Activated T-cell treated with anti-CD3 and anti-CD28 coated beads, Interleukin-2, amount 50 U/mL, for 24 hours (primary cell): Measurements from ENCODE around the gene GPR171.
"Not testable (repeated sequence)": the region's sequence is repeated elsewhere in the genome, so short reads cannot be mapped to it uniquely, and the experiment has no call there.

Experiments used
- DNase-seq: peaks from one replicate; pipeline ENCODE4 v3.0.0-alpha.2; 2020
- H3K27ac Mint-ChIP-seq: 2 replicates; pipeline ENCODE4 v1.8.0; 2020; ENCODE audit warnings: mild to moderate bottlenecking, mixed read lengths
- H3K27me3 Mint-ChIP-seq: 2 replicates; pipeline ENCODE4 v1.8.0; 2020; ENCODE audit warnings: mixed read lengths
- H3K36me3 Mint-ChIP-seq: 2 replicates; pipeline ENCODE4 v1.8.0; 2020; ENCODE audit warnings: low read depth, mixed read lengths
- H3K4me1 Mint-ChIP-seq: 2 replicates; pipeline ENCODE4 v1.8.0; 2020; ENCODE audit warnings: low read depth, mixed read lengths
- H3K4me3 Mint-ChIP-seq: 2 replicates; pipeline ENCODE4 v1.8.0; 2020; ENCODE audit warnings: mild to moderate bottlenecking, moderate library complexity, mixed read lengths
- H3K9me3 Mint-ChIP-seq: 2 replicates; pipeline ENCODE4 v1.8.0; 2020; ENCODE audit warnings: mixed read lengths

GPR171 gene

DNA sequence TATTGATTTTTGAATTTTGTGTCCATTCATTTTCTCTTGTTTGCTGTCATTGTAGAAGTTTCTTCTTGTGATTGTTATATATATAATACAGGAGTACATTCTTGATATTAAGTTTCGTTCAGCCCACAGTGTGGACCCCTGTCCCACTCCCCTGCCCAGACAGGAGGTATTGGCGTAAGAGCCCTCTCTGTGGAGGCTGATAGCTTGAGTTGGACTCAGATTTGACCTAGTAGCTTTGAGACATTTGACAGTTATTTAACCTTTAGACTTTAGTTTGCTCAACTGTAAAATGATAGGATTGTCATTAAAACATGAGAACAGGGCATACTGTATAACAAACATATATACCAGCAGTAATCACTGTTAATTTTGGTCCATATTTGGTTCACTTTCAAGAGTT is 27.1 kb downstream of the GPR171 start:
- Mint-ChIP-seq H3K4me1 (peaks cover 26% of the 10 kb centered on the region), H3K27me3 (no peaks in the 10 kb centered on the region), H3K4me3 (no peak overlapping the region)

DNA sequence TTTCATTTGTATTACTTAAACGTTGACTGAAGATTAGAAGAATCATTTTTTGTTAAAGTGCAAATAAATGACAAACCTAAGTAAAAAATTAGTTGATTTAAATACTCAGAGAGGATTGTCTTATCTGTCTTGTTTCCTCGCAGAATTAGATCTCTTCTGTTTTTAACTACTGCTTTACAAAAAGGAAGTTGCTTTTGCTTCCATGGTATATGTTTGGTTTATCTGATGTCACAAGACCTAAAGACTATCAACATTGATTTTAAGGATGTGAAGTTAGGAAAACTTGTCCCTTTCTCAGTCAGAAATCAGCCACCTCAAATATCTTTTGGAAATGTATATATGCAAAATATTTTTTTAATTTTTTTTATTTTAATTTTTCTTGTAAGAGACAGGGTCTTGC is 28.7 kb downstream of the GPR171 start:
- Mint-ChIP-seq H3K27me3 (no peaks in the 10 kb centered on the region), H3K4me3 (no peak overlapping the region), H3K27ac (no peak overlapping the region), H3K9me3 (no peaks in the 10 kb centered on the region), H3K4me1 (peaks cover 38% of the 10 kb centered on the region), H3K36me3 (no peaks in the 10 kb centered on the region)
- no peak for DNase-seq

More for the DNA sequence above, 27.1 kb downstream of the GPR171 start:
- Mint-ChIP-seq H3K9me3 (no peaks in the 10 kb centered on the region), H3K36me3 (no peaks in the 10 kb centered on the region), H3K27ac (no peak overlapping the region)
- no peak for DNase-seq

DNA sequence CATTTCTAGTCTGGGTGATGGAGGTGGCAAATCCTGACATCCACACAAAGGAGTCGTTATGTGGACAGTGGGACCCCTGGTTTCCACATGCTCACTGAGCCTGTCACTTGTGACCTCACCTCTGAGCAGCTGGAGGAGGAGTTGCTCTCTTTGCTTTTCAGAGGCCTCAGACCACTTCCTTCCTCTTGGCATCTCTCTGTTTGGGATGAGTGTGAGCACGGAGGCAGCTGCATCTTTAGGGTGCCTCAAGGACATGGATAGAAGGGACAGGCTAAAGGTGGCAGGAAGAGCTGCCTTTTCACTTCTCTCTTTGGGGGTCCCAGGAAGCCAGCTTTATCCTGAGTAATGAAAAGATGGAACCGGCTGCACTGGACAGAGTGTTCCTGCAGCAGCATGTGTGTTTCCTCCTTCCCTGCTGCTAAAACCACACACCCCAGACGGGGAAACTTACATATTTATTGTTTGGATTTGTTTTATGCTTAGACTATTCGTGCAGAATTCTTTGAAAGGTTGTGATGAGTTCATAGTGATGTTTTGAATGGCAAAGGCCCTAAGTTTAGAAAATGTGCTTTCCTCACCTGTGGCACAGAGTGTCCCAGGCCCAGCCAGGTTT is 31.8 kb downstream of the GPR171 start:
- no peaks in the 10 kb centered on the region for H3K36me3 Mint-ChIP-seq
- peak; percentile 56 for DNase-seq
- peak overlapping the region; percentile 38 for H3K4me3 Mint-ChIP-seq

DNA sequence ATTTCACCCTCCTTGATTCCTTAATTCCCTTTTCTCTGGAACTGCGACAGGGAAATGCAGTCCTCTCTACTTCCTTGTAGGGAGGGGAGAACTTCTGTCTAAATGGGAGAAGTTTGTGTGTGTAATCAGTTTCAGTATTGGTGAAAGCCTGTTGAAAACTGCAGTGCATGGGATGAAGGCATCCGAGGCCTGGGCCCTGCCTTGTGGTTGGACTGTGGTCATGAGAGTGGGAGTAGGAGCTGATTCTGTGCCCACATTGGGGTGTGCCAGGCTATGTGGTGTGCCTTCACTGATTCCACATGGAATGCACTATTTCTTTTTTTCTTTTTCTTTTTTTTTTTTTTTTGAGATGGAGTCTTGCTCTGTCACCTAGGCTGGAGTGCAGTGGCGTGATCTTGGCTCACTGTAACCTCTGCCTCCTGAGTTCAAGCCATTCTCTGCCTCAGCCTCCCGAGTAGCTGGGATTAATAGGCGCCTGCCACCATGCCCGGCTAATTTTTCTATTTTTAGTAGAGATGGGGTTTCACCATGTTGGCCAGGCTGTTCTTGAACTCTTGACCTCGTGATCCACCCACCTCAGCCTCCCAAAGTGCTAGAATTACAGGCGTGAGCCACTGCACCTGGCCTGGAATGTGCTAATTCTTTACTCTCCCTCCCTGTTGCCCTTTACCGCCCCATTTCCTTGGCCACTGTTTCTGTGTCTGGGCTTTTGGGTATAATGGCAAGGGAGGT is 32.9 kb downstream of the GPR171 start:
- peaks cover 51% of the 10 kb centered on the region for H3K4me1 Mint-ChIP-seq
- not testable (repeated sequence) for H3K36me3 Mint-ChIP-seq, H3K27me3 Mint-ChIP-seq, H3K9me3 Mint-ChIP-seq, H3K4me3 Mint-ChIP-seq
- DNase-seq = peak; percentile 58
- peak overlapping the region; percentile 86 for H3K27ac Mint-ChIP-seq

More for the DNA sequence above, 31.8 kb downstream of the GPR171 start:
- Mint-ChIP-seq H3K9me3 (no peaks in the 10 kb centered on the region), H3K27me3 (no peaks in the 10 kb centered on the region), H3K27ac (peak overlapping the region; percentile 86), H3K4me1 (peaks cover 51% of the 10 kb centered on the region)

DNA sequence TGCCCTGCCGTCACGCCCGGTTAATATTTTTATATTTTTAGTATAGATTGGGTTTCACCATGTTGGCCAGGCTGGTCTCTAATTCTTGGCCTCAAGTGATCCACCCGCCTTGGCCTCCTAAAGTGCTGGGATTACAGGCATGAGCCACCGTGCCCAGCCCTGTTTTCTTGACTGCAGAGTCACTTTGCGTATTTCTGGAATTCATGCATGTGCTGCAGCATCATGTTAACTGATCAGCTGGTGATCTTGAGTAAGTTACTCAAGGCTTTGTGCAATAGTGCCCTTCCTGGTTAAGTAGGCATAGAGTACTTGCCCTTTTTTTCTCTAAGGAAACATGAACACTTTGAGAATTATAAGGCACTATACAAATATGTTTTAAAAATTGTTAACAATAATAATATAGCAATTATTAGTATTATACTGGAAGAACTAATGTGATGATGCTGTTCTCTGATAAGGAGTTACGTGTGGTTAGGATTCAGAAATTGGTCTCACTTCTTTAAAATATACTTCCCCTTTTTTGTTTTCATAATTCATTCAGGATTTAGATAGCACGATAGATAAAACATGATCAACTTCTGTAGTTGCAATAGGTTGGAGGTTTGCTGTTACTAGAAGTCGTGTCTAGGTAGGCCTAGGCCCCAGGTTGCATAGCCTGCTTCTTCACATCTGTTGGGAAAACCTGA is 33.6 kb downstream of the GPR171 start:
- Mint-ChIP-seq H3K36me3 (no peaks in the 10 kb centered on the region), H3K27me3 (no peaks in the 10 kb centered on the region), H3K4me1 (peaks cover 51% of the 10 kb centered on the region), H3K9me3 (no peaks in the 10 kb centered on the region), H3K27ac (peak overlapping the region; percentile 86), H3K4me3 (no peak overlapping the region)
- DNase-seq = no peak

DNA sequence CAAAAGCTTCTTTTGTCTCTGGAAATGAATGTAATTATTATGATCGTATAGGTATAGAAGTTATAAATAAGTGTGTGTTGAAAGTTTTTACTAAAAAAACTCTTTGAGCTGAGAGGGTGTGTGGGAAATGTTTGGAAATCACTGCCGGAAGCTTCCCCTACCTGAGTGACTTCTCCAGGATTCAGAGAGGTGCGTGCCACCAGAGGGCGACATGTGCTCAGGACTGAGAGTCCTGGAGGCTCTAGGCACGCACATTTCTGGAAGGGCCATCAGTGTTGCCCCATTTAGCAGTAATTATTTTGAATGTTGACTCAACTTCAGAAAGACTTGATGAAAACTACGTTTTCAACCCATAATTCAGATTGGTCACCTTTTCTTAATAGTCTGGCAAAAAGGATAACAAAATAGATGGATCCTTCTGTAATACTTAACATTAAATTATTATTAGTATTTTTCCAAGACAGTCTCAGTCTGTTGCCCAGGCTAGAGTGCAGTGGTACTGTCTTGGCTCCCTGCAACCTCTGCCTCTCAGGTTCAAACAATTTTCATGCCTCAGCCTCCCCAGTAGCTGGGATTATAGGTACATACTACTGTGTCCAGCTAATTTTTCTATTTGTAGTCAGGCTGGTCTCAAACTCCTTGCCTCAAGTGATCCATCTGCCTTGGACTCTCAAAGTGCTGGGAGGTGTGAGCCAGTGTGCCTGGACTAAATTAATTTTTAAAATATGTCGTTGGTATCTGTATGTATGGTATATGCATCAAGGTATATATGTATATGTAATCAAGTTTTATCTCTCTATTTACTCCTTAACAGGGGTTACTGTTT is 34.5 kb downstream of the GPR171 start:
- H3K27ac Mint-ChIP-seq = peak overlapping the region; percentile 33

DNA sequence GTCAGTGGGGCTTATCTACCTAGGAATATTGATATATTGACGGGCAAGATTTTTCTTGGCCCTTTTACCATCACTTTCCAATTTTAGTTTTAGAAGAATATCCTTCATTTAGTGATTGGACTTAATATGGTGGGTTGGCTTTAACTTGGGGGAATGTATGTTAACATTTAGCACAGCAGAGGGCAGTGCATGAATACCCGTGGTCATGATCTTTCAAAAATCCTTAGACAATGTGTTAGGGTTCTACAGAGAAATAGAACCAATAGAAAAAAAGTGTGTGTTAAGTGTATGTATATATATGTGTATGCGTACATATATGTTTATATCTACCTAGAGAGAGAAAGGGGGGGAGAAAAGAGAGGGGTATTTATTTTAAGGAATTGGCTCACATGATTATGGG is 36.9 kb downstream of the GPR171 start:
- Mint-ChIP-seq H3K27me3 (no peaks in the 10 kb centered on the region), H3K4me3 (no peak overlapping the region), H3K36me3 (no peaks in the 10 kb centered on the region), H3K9me3 (no peaks in the 10 kb centered on the region), H3K4me1 (peaks cover 29% of the 10 kb centered on the region), H3K27ac (no peak overlapping the region)
- DNase-seq = no peak

More for the DNA sequence above, 34.5 kb downstream of the GPR171 start:
- Mint-ChIP-seq H3K27me3 (no peaks in the 10 kb centered on the region), H3K36me3 (no peaks in the 10 kb centered on the region), H3K4me3 (no peak overlapping the region), H3K9me3 (no peaks in the 10 kb centered on the region), H3K4me1 (peaks cover 46% of the 10 kb centered on the region)
- peak; percentile 85 for DNase-seq

DNA sequence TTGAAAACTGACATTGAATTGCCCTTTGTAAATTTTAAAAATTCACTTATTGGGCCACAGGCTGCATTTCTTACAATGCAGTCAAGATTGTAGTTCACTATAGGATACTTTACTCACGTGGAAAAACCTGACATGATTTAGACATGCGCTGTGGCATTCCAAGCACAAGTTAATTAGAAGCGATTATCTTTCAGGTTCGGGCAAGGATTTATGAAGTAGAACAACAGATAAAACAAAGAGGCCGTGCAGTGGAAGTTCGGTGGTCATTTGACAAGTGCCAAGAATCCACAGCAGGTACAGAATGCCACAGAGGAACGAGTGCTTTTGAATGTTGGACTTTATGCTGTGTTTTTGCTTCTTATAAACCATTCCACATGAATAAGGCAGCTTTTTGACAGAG is 37.8 kb downstream of the GPR171 start:
- Mint-ChIP-seq H3K27ac (no peak overlapping the region), H3K4me3 (no peak overlapping the region), H3K4me1 (peaks cover 20% of the 10 kb centered on the region), H3K27me3 (no peaks in the 10 kb centered on the region), H3K9me3 (no peaks in the 10 kb centered on the region), H3K36me3 (no peaks in the 10 kb centered on the region)
- no peak for DNase-seq

DNA sequence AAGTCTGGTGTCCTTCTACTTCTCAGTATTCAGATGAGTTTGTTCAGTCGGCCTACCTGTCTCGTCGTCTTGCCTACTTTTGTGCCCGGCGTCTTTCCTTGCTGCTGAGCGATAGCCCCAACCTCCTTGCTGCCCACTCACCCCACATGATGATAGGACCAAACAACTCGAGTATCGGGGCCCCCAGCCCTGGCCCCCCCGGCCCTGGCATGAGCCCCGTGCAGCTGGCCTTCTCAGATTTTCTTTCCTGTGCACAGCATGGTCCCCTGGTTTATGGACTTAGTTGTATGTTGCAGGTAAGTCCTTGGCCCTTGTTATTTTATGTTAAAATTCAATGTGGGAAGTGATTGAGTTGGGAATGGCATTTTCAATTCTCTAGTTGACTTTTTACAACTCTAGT is 43.2 kb downstream of the GPR171 start:
- no peak overlapping the region for H3K4me3 Mint-ChIP-seq
- H3K27me3 Mint-ChIP-seq = no peaks in the 10 kb centered on the region
- H3K27ac Mint-ChIP-seq = no peak overlapping the region
- no peaks in the 10 kb centered on the region for H3K9me3 Mint-ChIP-seq
- no peak for DNase-seq
- H3K4me1 Mint-ChIP-seq = peaks cover 2% of the 10 kb centered on the region
- no peaks in the 10 kb centered on the region for H3K36me3 Mint-ChIP-seq

DNA sequence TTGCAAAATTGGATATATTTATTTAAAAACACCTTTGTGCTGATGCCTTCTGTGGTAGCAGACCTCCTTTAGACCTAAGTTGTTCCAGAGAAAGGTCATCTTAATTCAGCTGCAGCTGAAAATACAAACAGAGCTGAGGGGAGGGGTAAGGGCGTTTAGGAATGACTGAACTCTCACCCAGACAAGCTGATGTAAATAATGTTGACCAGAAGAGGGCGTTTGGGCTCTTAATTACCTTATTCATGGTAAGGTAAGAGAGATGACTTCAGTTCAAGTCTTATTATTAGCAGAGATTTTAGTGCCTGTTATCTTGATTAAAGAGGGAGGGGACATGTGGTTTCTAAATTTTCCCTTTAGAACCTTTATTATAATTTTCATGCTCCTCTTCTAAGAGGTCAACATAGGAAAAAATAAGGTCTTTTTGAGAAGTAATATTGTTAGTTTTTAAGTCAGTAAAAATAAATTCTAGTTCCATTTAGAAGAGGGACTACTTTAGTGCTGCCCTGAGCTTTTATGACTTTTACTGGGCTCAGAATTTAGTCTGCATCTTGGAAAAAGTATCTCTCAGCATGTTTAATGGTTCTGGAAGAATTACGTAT is 46.3 kb downstream of the GPR171 start:
- DNase-seq = no peak
- peaks cover 2% of the 10 kb centered on the region for H3K4me1 Mint-ChIP-seq
- no peak overlapping the region for H3K27ac Mint-ChIP-seq
- H3K4me3 Mint-ChIP-seq = no peak overlapping the region
- H3K27me3 Mint-ChIP-seq = no peaks in the 10 kb centered on the region
- H3K36me3 Mint-ChIP-seq = no peaks in the 10 kb centered on the region
- no peaks in the 10 kb centered on the region for H3K9me3 Mint-ChIP-seq

DNA sequence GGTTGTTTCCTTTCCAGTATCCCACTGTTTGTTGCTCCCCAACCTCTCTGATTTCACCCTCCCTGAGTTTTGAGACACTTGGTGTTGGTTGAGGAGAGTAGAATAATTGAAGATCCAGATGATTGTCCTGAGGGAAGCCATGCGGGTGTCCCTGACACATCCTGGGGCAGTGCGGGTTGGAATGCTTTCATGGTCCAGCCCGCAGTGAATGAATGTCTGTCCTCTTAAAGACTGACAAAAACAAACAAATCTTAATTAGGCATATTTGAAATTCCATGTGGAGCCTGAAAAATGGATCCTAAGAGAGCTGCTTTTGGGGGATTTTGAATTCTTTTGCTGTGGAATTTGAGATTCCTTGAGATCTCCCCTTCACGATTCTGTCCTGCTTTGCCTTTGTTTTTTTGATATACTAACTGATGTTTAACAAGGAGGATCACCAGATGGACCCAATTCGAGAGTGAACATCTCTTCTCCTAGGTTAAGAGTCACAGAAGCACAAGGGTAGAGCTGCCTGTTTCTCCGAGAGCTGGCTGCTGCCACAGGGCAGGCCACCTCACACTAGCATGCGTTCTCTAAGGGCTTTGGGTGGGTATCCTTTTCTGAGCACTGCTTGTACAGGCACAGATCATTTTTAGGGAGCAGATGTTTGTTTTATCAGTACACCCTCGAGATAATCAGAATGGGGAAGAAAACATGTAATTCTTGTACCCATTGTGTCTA is 47.4 kb downstream of the GPR171 start:
- H3K9me3 Mint-ChIP-seq = no peaks in the 10 kb centered on the region
- H3K27me3 Mint-ChIP-seq = no peaks in the 10 kb centered on the region
- no peaks in the 10 kb centered on the region for H3K36me3 Mint-ChIP-seq
- H3K27ac Mint-ChIP-seq = no peak overlapping the region
- H3K4me1 Mint-ChIP-seq = peaks cover 2% of the 10 kb centered on the region
- no peak overlapping the region for H3K4me3 Mint-ChIP-seq
- no peak for DNase-seq

DNA sequence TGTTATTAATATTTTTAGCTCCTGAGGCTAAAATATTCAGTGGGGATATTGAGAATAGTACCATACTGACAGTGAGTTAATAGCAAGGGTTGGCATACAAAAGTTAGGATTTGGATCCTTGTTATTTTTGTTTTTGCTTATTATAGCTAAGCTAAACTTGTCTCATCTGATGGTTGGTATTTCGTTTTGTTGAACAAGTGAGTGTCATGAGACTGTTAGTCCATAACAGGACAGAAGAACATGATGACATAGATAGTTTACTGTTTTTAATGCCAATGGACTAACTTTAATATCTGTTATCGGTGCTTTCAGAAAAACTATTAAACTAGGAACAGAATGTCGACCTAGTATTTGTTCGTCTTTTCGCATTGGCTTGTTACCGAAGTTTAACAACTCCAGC is 48.5 kb downstream of the GPR171 start:
- H3K4me3 Mint-ChIP-seq = no peak overlapping the region
- H3K27me3 Mint-ChIP-seq = no peaks in the 10 kb centered on the region
- no peak overlapping the region for H3K27ac Mint-ChIP-seq
- H3K9me3 Mint-ChIP-seq = no peaks in the 10 kb centered on the region
- H3K36me3 Mint-ChIP-seq = no peaks in the 10 kb centered on the region
- no peak for DNase-seq
- peaks cover 2% of the 10 kb centered on the region for H3K4me1 Mint-ChIP-seq

DNA sequence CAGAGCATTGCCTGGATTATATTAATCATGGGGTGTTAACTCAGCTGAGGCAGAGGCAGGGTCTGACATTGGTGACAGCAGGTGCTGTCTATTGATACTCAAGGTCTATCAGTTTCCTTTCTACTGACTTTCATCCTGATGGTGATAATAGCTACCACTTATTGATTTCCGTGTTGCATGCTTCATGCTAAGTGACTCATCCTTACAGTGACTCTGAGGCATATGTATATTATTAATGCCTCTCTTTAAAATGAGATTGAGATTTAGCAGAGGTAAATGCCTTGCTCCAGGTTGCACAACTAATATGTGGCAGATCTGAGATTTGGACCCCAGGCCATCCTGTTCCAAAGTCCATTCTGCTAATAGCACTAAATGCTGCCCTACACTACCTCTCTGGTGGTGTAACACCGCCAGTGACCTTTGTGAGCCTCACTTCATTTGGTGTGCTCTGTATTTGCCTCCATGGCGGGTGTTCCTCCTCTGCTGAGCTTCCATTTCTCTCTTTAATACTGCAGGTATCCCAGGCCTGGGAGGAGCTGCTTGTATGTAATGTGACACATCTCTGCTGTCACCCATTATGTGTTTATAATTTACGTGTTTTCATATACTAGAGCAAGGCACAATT is 50.4 kb downstream of the GPR171 start:
- Mint-ChIP-seq H3K36me3 (no peaks in the 10 kb centered on the region), H3K27ac (no peak overlapping the region), H3K9me3 (no peaks in the 10 kb centered on the region), H3K4me3 (no peak overlapping the region), H3K4me1 (peaks cover 2% of the 10 kb centered on the region), H3K27me3 (no peaks in the 10 kb centered on the region)
- no peak for DNase-seq
